ENCODE results near the gene ZFAND6.

DNA sequence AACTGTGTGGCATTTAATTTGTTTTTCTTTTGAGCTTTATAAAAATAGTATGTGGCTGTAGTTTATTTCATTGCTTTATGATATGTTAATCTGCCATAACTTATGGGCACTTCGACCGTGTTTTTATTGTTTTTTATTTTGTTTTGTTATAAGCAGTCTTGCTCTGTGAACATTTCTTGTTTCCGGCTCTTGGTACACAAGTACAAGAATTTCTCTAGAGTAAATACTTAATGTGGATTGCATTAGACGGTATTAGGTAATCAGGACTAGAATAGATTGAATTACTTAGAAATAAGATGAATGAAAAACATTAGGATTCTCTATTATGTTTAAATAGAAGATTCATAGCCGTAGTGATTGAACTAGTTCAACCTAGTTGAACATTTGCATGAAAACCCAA, 2.1 kb downstream of the ZFAND6 start:
- TF ChIP-seq, protein P1, sequence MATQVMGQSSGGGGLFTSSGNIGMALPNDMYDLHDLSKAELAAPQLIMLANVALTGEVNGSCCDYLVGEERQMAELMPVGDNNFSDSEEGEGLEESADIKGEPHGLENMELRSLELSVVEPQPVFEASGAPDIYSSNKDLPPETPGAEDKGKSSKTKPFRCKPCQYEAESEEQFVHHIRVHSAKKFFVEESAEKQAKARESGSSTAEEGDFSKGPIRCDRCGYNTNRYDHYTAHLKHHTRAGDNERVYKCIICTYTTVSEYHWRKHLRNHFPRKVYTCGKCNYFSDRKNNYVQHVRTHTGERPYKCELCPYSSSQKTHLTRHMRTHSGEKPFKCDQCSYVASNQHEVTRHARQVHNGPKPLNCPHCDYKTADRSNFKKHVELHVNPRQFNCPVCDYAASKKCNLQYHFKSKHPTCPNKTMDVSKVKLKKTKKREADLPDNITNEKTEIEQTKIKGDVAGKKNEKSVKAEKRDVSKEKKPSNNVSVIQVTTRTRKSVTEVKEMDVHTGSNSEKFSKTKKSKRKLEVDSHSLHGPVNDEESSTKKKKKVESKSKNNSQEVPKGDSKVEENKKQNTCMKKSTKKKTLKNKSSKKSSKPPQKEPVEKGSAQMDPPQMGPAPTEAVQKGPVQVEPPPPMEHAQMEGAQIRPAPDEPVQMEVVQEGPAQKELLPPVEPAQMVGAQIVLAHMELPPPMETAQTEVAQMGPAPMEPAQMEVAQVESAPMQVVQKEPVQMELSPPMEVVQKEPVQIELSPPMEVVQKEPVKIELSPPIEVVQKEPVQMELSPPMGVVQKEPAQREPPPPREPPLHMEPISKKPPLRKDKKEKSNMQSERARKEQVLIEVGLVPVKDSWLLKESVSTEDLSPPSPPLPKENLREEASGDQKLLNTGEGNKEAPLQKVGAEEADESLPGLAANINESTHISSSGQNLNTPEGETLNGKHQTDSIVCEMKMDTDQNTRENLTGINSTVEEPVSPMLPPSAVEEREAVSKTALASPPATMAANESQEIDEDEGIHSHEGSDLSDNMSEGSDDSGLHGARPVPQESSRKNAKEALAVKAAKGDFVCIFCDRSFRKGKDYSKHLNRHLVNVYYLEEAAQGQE (IDR thresholded peaks at IDR 0.05; ENCODE audit: low read depth) = no peak
- TF ChIP-seq EP300 (IDR thresholded peaks at IDR 0.05; ENCODE audit: borderline replicate concordance) = no peak
- TF ChIP-seq TCF12 (IDR thresholded peaks at IDR 0.05; ENCODE audit: low read depth) = no peak
- no peak for TF ChIP-seq FOXM1 (IDR thresholded peaks at IDR 0.05; ENCODE audit: borderline replicate concordance, low read depth)
- TF ChIP-seq ZBTB7A (IDR thresholded peaks at IDR 0.05; ENCODE audit: low read depth) = no peak
- no peak for TF ChIP-seq TAF1 (IDR thresholded peaks at IDR 0.05; ENCODE audit: low read depth)
- TF ChIP-seq, protein P2, sequence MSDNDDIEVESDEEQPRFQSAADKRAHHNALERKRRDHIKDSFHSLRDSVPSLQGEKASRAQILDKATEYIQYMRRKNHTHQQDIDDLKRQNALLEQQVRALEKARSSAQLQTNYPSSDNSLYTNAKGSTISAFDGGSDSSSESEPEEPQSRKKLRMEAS (IDR thresholded peaks at IDR 0.05) = no peak
- no peak for TF ChIP-seq TEAD4 (IDR thresholded peaks at IDR 0.05)
- TF ChIP-seq CEBPB (IDR thresholded peaks at IDR 0.05) = no peak
- no peak for TF ChIP-seq YY1 (IDR thresholded peaks at IDR 0.05; ENCODE audit: low read depth)
- TF ChIP-seq CREB1 (IDR thresholded peaks at IDR 0.05; ENCODE audit: low read depth) = no peak
